ENCODE results near the gene SCRT2. TPM values are rescaled to one million over a fixed set of nuclear protein-coding genes. Genes with fewer than 3 reads are reported as not detected.
A peak's percentile ranks its signal among the peaks of the same experiment; 100 is the strongest.

The SCRT2 gene
- total and polyA plus RNA-seq, 9 of the 15 experiments (the other 6 are each of a cell fraction or from before 2014, with no cell fraction given): 0.04 to 0.75 (median 0.13) TPM; not detected in 2

DNA sequence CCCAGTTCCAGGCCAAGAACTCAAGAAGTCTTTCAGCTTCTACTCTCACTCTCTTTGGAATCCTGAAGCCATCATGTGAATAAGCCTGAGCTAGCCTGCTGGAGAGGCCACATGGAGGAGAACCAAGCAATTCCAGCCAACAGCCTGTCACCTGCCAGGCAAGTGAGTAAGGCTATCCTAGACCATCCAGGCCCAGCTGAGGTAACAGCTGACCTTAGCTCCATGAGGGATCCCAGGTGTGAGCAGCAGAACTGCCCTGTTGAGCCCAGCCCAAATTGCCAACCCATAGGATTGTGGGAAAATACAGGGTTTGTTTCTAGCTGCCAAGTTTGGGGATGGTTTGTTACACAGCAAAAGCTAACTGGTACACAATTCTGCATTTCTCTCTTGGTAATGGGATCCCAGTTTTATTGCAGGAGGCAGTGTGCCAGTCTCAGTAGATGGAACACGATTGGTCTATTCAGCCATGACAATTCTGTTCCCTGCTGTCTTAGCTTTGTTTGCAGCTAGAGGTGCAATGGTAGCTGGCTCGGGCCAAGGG is 28.1 kb downstream of the SCRT2 start (continued):
- TF ChIP-seq ZNF318 (IDR thresholded peaks at IDR 0.05; ENCODE audit: borderline replicate concordance in 1 of 2, low read depth in 1 of 2) (no peak), KDM1A (IDR thresholded peaks at IDR 0.05) (0 out of 4 replicates have a peak, but pooled peaks have one; percentile 34 to 38), ZNF511 (CRISPR knock-in tag; IDR thresholded peaks at IDR 0.05) (no peak), RBM25 (IDR thresholded peaks at IDR 0.05; ENCODE audit: low read depth, low read length, severe bottlenecking) (peak; percentile 82)

Measured in K562 (cell line).